Loucy (cell line): ENCODE measurements around the gene DHPS.

Source experiments
- H2AFZ ChIP-seq: fragments of 200-600 bp; sonication (generic); 2 replicates; pipeline ENCODE4 v1.6.0; 2016; ENCODE audit warnings: antibody characterized with exemption, mild to moderate bottlenecking, low read length, moderate library complexity
- H3F3A ChIP-seq: fragments of 200-600 bp; 2 replicates; pipeline ENCODE4 v1.6.0; 2016; ENCODE audit warnings: antibody characterized with exemption, low read depth, mild to moderate bottlenecking
- H3K27me3 ChIP-seq: fragments of 200-600 bp; sonication (generic); 2 replicates; pipeline ENCODE4 v1.6.1; 2014; ENCODE audit warnings: low read length, mild to moderate bottlenecking; ENCODE audit not compliant: insufficient read depth, poor library complexity, severe bottlenecking
- H3K36me3 ChIP-seq: fragments of 200-600 bp; sonication (generic); 2 replicates; pipeline ENCODE4 v1.6.1; 2016; ENCODE audit warnings: low read length; ENCODE audit not compliant: insufficient read depth
- H3K4me1 ChIP-seq: fragments of 200-600 bp; sonication (generic); 2 replicates; pipeline ENCODE4 v1.5.1; 2014; ENCODE audit warnings: low read length, mild to moderate bottlenecking; ENCODE audit not compliant: insufficient read depth, poor library complexity, severe bottlenecking
- H3K4me2 ChIP-seq: fragments of 200-600 bp; sonication (generic); 2 replicates; pipeline ENCODE4 v1.6.0; 2014; ENCODE audit warnings: antibody characterized with exemption, low read length, low read depth, mild to moderate bottlenecking; ENCODE audit not compliant: poor library complexity, severe bottlenecking
- H3K4me3 ChIP-seq: fragments of 200-600 bp; sonication (generic); 2 replicates; pipeline ENCODE4 v1.5.1; 2014; ENCODE audit warnings: low read length, mild to moderate bottlenecking, mixed read lengths; ENCODE audit not compliant: poor library complexity, severe bottlenecking
- H3K79me2 ChIP-seq: fragments of 200-600 bp; sonication (generic); 2 replicates; pipeline ENCODE4 v1.6.1; 2014; ENCODE audit warnings: low read length; ENCODE audit not compliant: insufficient read depth
- H3K9ac ChIP-seq: fragments of 200-600 bp; sonication (generic); 2 replicates; pipeline ENCODE4 v1.6.0; 2014; ENCODE audit warnings: mild to moderate bottlenecking, low read depth, low read length, moderate library complexity; ENCODE audit not compliant: poor library complexity, severe bottlenecking
- H3K9me2 ChIP-seq: fragments of 200-600 bp; sonication (generic); replicated peaks from 2 replicates; pipeline ENCODE4 v1.6.1; 2016; ENCODE audit warnings: low read depth, low read length, mixed read lengths
- H3K9me3 ChIP-seq: fragments of 200-600 bp; sonication (generic); 2 replicates; pipeline ENCODE4 v1.6.1; 2014; ENCODE audit warnings: mild to moderate bottlenecking, antibody characterized with exemption, low read length, low read depth; ENCODE audit not compliant: insufficient read depth
- H4K20me1 ChIP-seq: fragments of 200-600 bp; sonication (generic); 2 replicates; pipeline ENCODE4 v1.6.0; 2014; ENCODE audit warnings: antibody characterized with exemption, low read length, mild to moderate bottlenecking; ENCODE audit not compliant: insufficient read depth, poor library complexity, severe bottlenecking
- EZH2phosphoT487 ChIP-seq: fragments of 200-600 bp; IDR thresholded peaks from 2 replicates; pipeline ENCODE4 v1.6.1; 2018; ENCODE audit warnings: antibody characterized with exemption, mild to moderate bottlenecking, moderate library complexity, borderline replicate concordance
- TF ChIP-seq, protein P1 (sequence below): fragments of 200-600 bp; sonication (generic); conservative IDR thresholded peaks from 2 replicates; pipeline ENCODE4 v1.5.1; 2014; ENCODE audit warnings: mild to moderate bottlenecking, antibody characterized with exemption, low read length

The DHPS gene

DNA sequence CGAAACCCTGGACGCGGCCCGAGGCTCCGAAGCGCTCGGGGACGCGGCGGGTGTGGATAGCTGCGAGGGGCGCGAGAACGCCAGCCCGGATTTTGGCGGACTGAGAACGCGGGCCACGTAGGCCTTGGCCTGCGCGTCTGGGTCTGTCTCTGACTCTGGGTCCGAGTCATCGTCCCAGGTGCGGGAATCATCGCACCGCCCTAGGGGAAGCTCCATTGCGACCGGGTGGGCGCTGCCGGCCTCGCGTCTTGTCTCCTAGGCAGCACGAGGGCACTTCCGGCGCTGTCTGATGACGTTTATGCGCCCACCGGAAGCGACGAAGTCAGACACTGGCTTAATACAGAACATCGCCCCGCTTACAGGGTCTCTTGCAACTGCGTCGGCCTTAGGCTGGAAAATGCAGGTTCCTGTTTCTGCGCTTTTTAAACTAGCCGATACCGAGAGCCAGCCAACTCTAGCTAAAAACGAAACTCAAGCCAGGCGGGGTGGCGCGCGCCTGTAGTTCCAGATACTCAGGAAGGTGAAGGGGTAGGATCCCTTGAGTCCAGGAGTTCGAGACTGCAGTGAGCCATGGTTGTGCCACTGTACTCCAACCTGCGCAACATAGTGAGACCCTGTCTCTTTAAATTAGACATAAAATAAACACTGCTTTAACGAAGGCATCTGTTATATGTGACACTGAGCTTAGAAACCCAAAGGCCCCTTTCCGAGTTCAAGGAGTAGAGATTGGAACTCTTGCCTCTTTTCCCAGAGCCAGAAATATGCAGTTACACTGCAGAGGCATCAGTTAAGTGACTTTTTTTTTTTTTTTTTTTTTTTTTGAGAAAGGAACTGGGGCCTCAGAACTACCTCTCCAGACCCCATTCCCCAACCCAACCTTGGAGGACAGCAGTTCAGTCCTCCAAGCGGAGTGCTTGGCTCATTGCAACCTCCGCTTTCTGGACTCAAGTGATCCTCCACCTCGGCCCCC, 15.0 kb upstream of the DHPS start, which contains the start of gene FBXW9:
FBXW9 (minus strand) TSS at position 266 of the 970 bp plus-strand sequence; CDS start at position 216, 50 bp downstream.
- H3K4me3 ChIP-seq, result peak within 1 kb of the TSS; percentile 81
- TF ChIP-seq EZH2phosphoT487, result no peak
- TF ChIP-seq, protein P1, sequence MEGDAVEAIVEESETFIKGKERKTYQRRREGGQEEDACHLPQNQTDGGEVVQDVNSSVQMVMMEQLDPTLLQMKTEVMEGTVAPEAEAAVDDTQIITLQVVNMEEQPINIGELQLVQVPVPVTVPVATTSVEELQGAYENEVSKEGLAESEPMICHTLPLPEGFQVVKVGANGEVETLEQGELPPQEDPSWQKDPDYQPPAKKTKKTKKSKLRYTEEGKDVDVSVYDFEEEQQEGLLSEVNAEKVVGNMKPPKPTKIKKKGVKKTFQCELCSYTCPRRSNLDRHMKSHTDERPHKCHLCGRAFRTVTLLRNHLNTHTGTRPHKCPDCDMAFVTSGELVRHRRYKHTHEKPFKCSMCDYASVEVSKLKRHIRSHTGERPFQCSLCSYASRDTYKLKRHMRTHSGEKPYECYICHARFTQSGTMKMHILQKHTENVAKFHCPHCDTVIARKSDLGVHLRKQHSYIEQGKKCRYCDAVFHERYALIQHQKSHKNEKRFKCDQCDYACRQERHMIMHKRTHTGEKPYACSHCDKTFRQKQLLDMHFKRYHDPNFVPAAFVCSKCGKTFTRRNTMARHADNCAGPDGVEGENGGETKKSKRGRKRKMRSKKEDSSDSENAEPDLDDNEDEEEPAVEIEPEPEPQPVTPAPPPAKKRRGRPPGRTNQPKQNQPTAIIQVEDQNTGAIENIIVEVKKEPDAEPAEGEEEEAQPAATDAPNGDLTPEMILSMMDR, result no peak
- no peaks in the 10 kb centered on the region for H3K9me2 ChIP-seq
- peak within 1 kb of the TSS; percentile 64 for H2AFZ ChIP-seq
- peak within 1 kb of the TSS; percentile 81 for H3K4me2 ChIP-seq
- H3K4me1 ChIP-seq, result peaks cover 8% of the 10 kb centered on the region
- no peaks in the 10 kb centered on the region for H4K20me1 ChIP-seq
- no peaks in the 10 kb centered on the region for H3K27me3 ChIP-seq
- 0 out of 2 replicates have a peak, but pooled peaks cover 2% of the 10 kb centered on the region for H3F3A ChIP-seq
- H3K79me2 ChIP-seq, result no peaks in the 10 kb centered on the region
- H3K36me3 ChIP-seq, result peaks cover 10% of the 10 kb centered on the region; the same call in 1 of the 2 replicates
- peak within 1 kb of the TSS; percentile 75 for H3K9ac ChIP-seq
- H3K9me3 ChIP-seq, result no peaks in the 10 kb centered on the region

DNA sequence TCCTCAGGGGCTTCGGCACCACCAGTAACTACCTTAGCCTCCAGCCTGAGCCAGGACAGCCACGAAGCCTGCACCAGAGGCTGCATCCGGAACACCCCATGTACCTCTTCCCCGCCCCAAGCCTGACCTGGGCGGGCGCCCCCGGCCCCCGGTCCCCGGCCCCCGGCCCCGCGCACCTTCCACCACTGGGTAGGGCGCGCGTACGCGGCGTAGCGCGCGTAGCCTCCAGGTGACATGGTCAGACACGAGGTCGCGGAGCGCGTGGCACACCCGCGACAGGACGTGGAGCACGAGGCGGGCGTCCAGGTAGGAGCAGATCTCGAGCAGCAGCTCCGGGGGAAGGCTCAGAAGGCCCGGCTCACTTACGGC, 14.3 kb upstream of the DHPS start:
- TF ChIP-seq EZH2phosphoT487, result no peak
- TF ChIP-seq, protein P1, result no peak
- Histone ChIP-seq H4K20me1 (no peaks in the 10 kb centered on the region), H3K36me3 (peaks cover 4% of the 10 kb centered on the region; the same call in 1 of the 2 replicates), H3K27me3 (no peaks in the 10 kb centered on the region), H3K9me2 (no peaks in the 10 kb centered on the region), H3K79me2 (peaks cover 6% of the 10 kb centered on the region; the same call in 1 of the 2 replicates), H3K9me3 (no peaks in the 10 kb centered on the region), H2AFZ (peak overlapping the region; percentile 64), H3K4me1 (peaks cover 11% of the 10 kb centered on the region), H3K4me2 (peak overlapping the region; percentile 81), H3K4me3 (peak overlapping the region; percentile 81), H3K9ac (peak overlapping the region; percentile 75), H3F3A (0 out of 2 replicates have a peak, but pooled peaks cover 2% of the 10 kb centered on the region)

DNA sequence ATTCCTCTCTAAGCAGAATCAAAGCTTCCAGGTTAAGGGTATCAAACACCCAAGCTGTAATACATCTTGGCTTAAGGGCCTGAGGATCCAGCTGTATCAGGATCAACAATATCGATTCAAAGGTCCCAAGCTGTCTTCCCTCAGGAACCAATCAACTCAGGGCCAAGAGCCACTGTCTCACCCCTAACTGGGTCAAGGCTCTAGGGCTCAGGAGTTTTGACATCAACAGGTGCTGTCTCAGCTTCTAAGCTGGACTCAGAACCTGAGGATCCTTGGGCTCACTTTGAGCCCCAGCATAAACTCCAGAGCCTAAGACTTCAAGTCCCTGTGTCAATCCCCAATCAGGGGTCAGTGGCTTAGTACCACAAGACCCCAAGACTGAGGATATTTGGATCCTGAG, 13.8 kb upstream of the DHPS start:
- no peak overlapping the region for H3K9ac ChIP-seq
- H2AFZ ChIP-seq, result no peak overlapping the region
- peak overlapping the region; percentile 81 for H3K4me3 ChIP-seq

More for the DNA sequence above, 13.8 kb upstream of the DHPS start:
- H4K20me1 ChIP-seq, result no peaks in the 10 kb centered on the region
- TF ChIP-seq EZH2phosphoT487, result no peak
- TF ChIP-seq, protein P1, result no peak
- H3K9me2 ChIP-seq, result no peaks in the 10 kb centered on the region
- H3F3A ChIP-seq, result 0 out of 2 replicates have a peak, but pooled peaks cover 2% of the 10 kb centered on the region
- no peaks in the 10 kb centered on the region for H3K27me3 ChIP-seq
- H3K4me1 ChIP-seq, result peaks cover 11% of the 10 kb centered on the region
- peak overlapping the region; percentile 81 for H3K4me2 ChIP-seq
- peaks cover 10% of the 10 kb centered on the region; the same call in 1 of the 2 replicates for H3K79me2 ChIP-seq
- H3K36me3 ChIP-seq, result no peaks in the 10 kb centered on the region; the same call in 1 of the 2 replicates
- no peaks in the 10 kb centered on the region for H3K9me3 ChIP-seq
